ENCODE results near the gene ANGPT4.

Gene ANGPT4

GRCh38 chr20:822651-823573 is 93.2 kb downstream of the ANGPT4 start:
- DNase-seq: no peak

DNA sequence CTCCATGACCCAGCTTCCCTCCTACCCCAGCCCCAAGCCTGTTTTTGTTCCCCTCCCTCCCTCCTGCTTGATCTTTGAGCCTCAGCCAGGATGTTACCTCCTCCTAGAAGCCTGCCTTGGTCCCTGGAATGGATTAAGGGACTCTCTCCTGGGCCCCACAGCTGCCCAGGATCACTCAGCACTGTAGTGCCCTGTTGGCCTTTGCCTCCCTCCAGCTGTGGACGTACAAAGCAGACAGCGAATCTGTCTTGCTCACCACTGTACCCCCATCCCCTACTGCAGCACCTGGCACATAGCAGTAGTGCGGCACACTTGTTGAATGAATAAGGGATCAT is 94.4 kb downstream of the ANGPT4 start:
- no peak for DNase-seq

- DNase-seq: no peak
Measured at GRCh38 chr20:821046-821730, 94.9 kb downstream of the ANGPT4 start.

GRCh38 chr20:820323-820953 is 95.7 kb downstream of the ANGPT4 start:
- no peak for DNase-seq
